Measurements from ENCODE around the gene ARVCF.

Gene ARVCF

GRCh38 chr22:20028855-20029549, 12.4 kb upstream of the ARVCF start:
- peak; percentile 20 for DNase-seq

DNA sequence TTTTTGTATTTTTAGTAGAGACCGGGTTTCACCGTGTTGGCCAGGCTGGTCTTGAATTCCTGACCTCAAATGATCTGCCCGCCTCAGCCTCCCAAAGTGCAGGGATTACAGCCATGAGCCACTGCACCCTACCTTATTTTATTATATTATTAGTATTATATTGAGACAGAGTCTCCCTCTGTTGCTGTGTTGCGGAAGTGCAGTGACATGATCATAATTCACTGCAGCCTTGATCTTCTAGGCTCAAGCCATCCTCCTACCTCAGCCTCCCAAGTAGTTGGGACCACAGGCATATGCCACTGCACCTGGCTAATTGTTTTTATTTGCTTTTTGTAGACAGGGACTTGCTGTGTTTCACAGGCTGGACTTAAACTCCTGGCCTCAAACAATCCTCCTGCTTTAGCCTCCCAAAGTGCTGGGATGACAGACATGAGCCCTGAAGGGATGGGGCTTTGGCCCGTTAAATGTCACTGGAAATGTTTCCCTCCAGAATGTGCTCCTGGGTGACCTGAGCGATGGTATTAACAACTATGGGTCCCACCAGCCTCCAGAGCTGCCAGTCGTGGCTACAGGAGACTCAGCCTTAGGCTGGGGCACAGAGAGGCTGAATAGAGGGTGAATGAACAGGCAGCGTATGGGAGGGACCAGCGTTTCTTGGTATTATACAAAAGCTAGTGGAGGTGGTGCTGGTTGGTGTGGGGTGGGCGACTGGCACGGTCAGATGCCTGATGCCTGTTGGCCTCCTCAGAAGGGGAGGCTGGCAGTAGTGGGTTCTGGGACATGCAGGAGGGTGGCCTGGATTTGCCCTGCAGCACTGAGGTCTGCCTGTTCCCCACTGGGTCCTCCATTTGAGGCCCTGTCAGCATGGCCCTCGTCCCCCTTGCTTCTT, 11.6 kb upstream of the ARVCF start:
- no peak for DNase-seq

DNA sequence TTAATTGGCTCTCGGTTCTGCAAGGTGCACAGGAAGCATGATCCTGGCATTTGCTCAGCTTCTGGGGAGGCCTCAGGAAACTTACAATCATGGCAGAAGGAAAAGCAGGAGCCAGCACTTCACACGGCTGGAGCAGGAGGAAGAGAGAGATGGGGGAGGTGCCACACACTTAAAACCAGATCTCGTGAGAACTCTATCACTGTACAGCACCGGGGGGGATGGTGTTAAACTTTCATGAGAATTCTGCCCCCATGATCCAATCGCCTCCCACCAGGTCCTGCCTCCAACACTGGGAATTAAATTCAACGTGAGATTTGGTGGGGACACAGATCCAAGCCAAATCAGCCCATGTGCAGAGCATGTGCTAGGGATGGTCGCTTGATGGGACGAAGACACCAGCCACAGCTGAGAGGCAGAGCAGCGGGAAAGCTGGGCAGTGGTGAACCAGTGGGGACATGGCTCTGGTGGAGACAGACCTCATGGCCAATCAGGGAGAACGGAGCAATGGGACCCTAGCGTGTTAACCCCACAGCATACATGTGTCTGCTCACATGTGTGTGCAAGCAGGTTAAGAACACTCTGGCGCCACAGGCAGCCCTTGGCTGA, 10.5 kb upstream of the ARVCF start:
- DNase-seq, result no peak

DNA sequence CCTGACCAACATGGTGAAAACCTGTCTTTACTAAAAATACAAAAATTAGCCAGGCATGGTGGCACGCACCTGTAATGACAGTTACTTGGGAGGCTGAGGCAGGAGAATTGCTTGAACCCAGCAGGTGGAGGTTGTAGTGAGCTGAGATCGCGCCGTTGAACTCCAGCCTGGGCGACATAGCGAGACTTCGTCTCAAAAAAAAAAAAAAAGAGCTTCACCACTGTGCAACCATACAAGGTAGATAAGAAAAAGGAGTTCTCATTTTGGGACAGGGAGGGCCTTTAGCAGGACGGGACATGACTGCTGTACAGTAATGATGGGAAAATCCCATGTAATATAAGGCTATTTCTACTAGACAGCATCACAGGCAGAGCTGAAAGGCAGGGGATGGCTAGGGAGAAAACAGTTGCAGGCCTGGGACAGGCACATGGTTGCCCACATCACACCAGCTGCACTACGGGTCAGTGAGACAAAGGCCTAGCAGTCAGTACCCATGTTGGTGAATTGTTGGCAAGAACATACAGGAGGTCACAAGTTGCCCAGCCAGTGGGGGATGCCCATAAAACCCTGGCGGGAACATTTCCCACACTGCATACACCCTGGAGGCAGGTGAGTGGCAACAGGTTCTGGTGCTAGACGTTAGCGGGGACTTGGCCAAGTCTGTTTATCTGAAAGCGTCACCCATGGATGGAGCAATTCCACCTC, 9.7 kb upstream of the ARVCF start:
- peak; percentile 43 for DNase-seq

DNA sequence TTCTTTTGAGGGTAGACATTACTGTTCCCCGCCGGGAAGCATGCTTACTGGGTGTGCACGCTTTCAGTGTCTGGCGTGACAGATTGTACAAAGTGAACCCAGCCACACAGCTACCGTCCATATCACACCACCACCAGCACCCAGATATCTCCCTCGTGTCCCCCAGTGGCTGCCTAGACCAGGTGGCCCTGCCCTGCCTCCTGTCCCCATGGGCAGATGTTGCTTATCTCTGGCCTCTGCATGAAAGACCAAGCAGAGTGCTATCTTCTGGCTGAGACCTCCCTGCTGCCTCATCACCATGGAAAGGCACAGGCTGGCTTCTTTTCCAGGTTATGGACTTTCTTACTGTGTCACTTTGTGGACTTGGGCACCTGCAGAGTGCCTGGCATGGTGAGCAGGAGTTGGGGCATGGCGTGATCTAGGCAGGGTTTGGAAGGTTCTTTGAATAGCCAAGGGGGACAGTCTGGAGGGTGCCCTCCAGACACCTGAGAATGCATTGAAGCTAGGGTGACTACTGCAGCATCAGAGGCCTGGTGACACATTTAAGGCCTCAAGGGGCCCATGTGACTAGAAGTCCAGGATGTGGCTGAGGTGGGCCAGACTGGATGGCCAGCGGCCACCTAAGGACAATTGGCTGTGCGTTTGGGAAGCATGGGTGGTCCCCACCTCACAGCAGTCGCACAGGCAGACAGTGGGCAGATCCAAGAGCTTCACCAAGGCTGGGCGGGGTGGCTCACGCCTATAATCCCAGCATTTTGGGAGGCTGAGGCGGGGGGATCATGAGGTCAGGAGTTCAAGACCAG, 9.0 kb upstream of the ARVCF start:
- no peak for DNase-seq

GRCh38 chr22:20024650-20025397, 8.2 kb upstream of the ARVCF start:
- no peak for DNase-seq

GRCh38 chr22:20024225-20024624, 7.6 kb upstream of the ARVCF start:
- no peak for DNase-seq

DNA sequence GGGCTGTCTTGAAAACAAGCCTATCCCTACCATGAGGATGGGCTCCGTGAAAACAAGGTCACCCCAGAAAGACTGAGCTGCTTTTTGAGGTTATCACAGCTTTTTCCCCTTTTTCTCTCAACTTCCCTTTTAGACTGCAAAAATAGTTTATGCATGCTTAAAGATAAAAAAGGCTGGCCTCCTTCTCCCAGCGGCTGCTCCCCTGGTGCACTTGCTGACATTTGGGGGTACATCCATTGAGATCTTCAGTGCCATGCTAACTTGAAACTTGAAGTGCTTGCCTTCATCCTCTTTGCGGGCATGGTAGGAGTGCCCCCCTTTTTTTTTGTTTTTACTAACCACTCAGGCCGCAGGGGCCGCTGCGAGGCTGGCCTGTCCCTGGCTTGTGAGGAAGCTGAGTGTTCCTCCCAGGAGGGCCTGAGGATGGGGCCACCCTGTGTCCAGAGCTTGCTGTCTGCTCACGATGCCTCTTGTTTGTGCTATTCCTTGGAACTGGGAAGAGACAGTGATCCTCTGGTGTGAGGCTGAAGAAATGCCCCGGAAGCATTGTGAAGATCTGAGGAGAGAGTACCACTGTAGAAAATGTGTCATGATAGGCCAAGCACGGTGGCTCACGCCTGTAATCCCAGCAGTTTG, 6.5 kb upstream of the ARVCF start:
- DNase-seq, result no peak

DNA sequence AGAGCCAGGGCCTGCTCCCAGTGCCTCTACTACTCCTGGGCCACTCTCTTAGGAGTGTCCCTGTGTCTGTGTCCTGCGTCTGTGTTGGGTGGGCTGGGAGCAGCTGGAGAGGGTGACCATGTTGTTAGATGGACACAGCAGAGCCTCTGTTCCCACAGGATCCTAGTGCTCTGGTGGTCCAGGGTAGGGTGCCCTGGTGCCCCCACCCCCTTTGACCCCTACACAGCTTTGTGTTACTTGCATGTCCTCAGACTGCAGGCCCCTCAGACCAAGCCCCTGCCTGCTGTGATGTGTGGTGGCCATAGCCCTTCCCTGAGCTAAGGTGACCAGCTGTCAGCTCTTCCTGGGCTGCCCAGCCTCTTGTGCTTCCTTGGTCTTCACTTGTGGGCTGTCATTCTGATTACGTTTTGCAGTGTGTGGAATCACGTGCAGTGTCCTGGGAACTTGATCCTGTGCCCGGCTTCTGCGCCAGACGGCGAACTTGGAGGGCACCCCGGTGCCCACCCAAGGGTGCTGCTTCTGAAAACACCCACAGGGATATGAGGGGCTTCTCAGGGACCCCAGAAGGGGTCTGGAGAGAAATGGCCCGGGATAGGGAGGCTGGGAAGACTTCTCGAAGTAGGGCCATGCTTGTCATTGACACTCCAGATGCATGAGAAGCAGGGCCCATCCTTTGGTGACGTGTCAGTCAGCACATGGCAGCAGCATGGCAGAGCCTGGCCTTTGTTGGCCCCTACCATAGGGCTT, 5.8 kb upstream of the ARVCF start:
- DNase-seq, result no peak

- peak; percentile 79 for DNase-seq
Measured at GRCh38 chr22:20021196-20022181, 4.9 kb upstream of the ARVCF start.

DNA sequence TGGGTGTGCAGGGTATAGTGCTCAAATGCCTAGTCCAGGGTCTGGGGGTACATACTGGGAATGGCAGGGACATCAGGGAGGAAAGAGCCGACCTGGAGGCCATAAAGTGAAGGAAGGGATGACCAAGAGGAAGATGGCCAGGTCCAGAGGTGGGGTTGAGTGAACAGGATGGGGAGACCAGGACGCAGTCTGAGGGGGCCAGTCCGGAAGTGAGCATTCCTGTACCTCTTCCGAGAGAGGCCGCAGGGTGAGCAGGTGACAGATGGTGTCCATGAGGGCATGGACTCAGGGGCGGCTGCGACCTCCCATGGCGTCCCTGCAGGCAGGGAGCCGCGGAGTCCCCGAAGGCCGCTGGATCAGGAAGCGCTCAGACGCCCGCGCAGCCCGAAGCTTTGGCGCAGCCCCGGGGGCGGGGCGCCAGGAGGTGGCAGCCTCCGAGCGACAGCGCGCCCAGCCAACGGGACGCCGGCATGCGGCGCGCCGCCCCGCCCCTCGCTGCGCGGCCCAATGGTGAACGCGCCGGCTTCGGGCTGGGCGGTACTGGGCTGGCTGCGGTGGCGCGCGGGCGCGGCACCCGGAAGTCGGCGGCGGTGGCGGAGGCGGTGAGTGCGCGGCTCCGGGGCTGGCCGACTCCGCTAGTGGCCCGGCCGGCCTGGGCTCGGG, 4.0 kb upstream of the ARVCF start, which contains the start of gene TANGO2:
TANGO2 (plus strand) TSS at position 578 of the 663 bp plus-strand sequence. CDS start 15,689 bp downstream, outside the sequence.
- DNase-seq, result peak; percentile 93

DNA sequence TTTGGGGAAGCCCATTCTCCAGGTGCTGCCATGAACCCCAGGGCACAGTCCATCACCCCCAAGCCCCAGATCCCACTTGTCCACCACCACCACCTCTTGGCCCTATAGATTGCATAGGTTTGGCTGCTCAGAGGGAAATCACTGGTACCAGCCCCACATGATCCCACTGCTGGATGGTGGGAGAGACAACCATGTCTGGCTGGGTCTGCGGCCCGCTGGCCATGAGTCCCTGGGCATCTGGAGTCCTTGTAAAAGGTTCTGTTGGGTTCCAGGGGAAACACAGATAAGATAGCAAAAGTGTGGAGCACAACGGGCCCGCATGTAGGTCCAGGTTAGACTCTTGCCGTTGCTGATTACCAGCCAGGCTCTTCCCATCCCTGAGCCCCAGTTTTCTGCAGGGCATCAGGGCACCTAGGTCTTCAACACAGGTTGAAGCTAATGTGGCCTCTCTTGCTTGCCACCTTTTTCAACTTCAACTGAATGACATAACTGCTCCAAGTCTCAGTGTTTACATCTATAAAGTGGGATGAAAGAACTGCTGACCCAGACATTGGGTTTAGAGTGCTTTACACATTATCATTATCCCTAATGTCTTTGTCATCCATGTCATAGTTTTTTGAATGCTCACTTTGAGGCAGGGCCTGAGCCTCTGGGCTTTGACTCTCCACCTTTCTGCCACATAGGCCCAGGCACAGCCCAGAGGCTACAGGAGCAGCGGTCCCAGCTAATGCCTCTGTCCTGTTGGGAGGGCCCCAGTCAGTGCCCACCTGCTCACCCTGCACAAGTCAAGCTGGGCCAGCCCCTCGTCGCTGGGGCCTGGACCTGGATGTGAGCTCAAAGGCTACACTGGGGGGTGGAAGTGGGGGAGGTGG, 3.3 kb upstream of the ARVCF start:
- no peak for DNase-seq

DNA sequence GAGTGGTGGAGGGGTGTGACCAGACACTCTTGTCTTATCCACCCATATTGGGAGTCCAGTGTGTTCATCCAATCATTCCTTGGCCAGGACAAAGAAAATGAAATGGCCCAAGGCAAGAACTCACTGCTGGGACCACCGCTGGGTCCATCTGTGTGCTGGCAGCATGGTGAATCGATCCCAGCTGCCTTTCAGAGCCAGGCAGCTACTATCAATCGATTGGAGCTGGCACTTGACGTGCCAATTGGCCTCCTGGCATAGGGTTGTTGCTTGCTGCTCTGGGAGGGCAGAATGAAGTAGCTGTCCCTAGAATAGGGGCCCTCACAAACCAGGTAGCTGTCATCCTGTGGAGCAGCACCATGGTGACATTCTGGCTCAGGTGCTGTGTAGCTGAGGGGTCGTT, 1.4 kb upstream of the ARVCF start:
- DNase-seq, result no peak

- no peak for DNase-seq
Measured at GRCh38 chr22:20017622-20017958, 967 bp upstream of the ARVCF start.

GRCh38 chr22:20015971-20016733, 471 bp downstream of the ARVCF start:
- no peak for DNase-seq

DNA sequence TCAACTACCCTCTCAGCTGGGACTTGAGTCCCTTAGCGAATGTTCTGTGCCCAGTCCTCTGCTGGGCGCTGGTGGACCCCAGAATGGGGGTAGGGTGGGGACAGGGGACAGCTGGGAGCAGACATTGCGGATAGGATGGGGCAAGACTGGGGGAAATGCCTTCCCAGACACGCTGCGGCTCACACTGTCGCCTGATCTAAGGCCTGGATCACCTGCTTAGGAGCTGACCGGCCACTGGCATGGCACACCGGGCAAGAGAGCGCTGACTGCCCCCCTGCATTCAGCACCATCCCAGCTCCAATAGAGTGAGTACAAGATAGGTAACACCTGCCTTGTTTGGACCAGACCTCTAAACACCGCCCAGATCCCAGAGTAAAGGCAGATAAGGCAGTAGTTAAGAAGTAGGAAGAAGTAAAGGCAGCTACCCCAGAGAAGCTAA, 1.4 kb downstream of the ARVCF start:
- DNase-seq, result no peak
